ENCODE measurements around the gene ACTN1.

Gene ACTN1

GRCh38 chr14:68968721-68969120, 10.4 kb downstream of the ACTN1 start:
- Histone ChIP-seq H3K9ac (ENCODE audit: low read depth, low read length) (no peak overlapping the region), H3K36me3 (ENCODE audit: insufficient read depth, low read length) (peaks cover 15% of the 10 kb centered on the region), H3K4me1 (ENCODE audit: insufficient read depth, low read length) (peaks cover 51% of the 10 kb centered on the region), H3K9me3 (ENCODE audit: control insufficient read depth, insufficient read depth, low read length) (no peaks in the 10 kb centered on the region)

- Histone ChIP-seq H3K4me1 (ENCODE audit: insufficient read depth, low read length) (peaks cover 55% of the 10 kb centered on the region), H3K9ac (ENCODE audit: low read depth, low read length) (no peak overlapping the region), H3K9me3 (ENCODE audit: control insufficient read depth, insufficient read depth, low read length) (no peaks in the 10 kb centered on the region), H3K36me3 (ENCODE audit: insufficient read depth, low read length) (peaks cover 15% of the 10 kb centered on the region)
Measured at GRCh38 chr14:68968051-68968450, 11.1 kb downstream of the ACTN1 start.

GRCh38 chr14:68967459-68967940, 11.6 kb downstream of the ACTN1 start:
- peaks cover 59% of the 10 kb centered on the region for H3K4me1 ChIP-seq (ENCODE audit: insufficient read depth, low read length)
- peaks cover 13% of the 10 kb centered on the region for H3K36me3 ChIP-seq (ENCODE audit: insufficient read depth, low read length)
- H3K9me3 ChIP-seq (ENCODE audit: control insufficient read depth, insufficient read depth, low read length): no peaks in the 10 kb centered on the region
- no peak overlapping the region for H3K9ac ChIP-seq (ENCODE audit: low read depth, low read length)

- H3K36me3 ChIP-seq (ENCODE audit: insufficient read depth, low read length): peaks cover 10% of the 10 kb centered on the region
- no peaks in the 10 kb centered on the region for H3K9me3 ChIP-seq (ENCODE audit: control insufficient read depth, insufficient read depth, low read length)
- H3K4me1 ChIP-seq (ENCODE audit: insufficient read depth, low read length): peaks cover 65% of the 10 kb centered on the region
- no peak overlapping the region for H3K9ac ChIP-seq (ENCODE audit: low read depth, low read length)
Measured at GRCh38 chr14:68966872-68967301, 12.2 kb downstream of the ACTN1 start.

DNA sequence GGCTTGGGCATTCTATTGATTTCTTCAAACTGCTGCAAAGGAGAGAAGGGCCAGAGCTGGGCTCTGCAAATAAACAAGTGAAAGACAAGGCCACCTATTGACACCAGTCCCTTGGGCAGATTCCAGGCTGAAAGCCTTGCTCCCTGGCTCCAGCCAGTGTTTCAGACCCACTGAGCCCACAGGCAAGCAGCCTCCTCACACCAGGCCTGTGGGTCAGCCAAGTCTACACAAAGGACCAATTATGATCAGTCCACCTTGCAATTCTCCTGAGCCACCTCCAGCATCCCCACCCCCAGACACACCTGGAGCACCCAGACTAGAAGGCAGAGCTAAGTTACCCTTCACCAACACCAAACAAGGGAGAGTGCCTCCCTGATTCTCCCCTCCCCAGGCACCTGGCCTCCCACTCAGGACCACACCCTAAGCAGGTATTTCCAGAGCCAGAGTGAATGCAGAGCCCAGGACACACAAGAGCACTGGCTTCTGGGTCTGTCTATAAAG, 13.8 kb downstream of the ACTN1 start:
- Histone ChIP-seq H3K9me3 (ENCODE audit: control insufficient read depth, insufficient read depth, low read length) (no peaks in the 10 kb centered on the region), H3K4me1 (ENCODE audit: insufficient read depth, low read length) (peaks cover 50% of the 10 kb centered on the region), H3K36me3 (ENCODE audit: insufficient read depth, low read length) (peaks cover 10% of the 10 kb centered on the region), H3K9ac (ENCODE audit: low read depth, low read length) (no peak overlapping the region)

- H3K4me1 ChIP-seq (ENCODE audit: insufficient read depth, low read length): peaks cover 42% of the 10 kb centered on the region
- H3K9ac ChIP-seq (ENCODE audit: low read depth, low read length): no peak overlapping the region
- H3K36me3 ChIP-seq (ENCODE audit: insufficient read depth, low read length): peaks cover 10% of the 10 kb centered on the region
- H3K9me3 ChIP-seq (ENCODE audit: control insufficient read depth, insufficient read depth, low read length): no peaks in the 10 kb centered on the region
Measured at GRCh38 chr14:68964300-68965093, 14.6 kb downstream of the ACTN1 start.

DNA sequence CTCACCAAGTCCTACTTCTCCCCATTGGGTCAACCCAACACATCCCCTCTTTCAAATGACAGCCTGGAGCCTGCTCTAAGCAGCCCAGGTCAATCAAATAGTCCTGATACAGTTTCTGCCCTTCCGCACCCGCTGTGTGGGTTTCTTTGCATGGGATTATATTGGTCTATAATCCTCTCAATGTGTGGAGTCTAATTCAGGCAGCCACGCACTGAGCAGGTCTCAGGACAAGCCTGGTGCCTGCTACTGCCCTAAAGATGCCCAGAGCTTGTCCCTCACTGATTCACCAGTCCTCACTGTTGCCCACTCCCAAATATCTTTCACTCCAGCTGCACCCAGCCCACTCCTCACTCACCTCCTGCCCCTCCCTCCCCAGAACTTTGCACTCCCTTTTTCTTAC, 16.4 kb downstream of the ACTN1 start:
- Histone ChIP-seq H3K36me3 (ENCODE audit: insufficient read depth, low read length) (peaks cover 10% of the 10 kb centered on the region), H3K9me3 (ENCODE audit: control insufficient read depth, insufficient read depth, low read length) (no peaks in the 10 kb centered on the region), H3K4me1 (ENCODE audit: insufficient read depth, low read length) (peaks cover 37% of the 10 kb centered on the region), H3K9ac (ENCODE audit: low read depth, low read length) (no peak overlapping the region)

DNA sequence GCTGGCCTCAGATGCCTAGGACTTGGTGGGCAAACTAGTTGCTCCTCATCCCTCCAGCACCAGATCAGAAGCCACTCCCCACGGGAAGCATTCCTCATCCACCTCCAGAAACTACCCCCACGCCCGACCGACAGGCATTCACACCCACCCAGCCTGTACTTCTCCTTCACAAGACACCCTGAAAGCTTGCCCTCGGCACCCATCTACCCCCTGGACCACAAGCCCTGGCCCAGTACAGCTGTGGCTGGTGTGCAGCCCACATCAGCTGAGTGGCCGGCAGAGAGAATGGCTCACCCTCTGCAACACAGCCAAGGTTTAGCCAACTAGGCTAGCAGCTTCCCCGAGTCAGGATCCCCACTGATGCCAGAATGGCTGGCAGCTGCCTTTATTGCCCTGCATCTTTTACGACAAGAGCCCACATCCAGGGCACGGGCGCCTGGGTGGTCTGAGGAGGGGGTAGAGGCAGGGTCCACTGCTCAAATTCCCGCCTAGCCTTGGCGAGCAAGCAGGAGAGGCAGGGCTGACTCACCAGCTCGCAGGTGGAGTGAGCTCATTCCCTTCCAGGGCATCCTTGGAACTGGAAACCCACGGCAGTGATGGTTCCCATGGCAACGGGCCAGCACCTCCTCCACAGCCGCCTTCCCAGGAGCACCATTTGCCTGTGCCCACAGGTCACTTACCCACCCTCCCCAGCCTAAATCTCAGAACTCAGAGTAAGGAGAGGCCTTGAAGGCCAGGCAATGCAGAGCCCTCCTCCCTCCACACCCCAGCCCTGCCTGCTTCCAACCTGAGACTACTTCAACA, 17.1 kb downstream of the ACTN1 start:
- Histone ChIP-seq H3K9ac (ENCODE audit: low read depth, low read length) (no peak overlapping the region), H3K4me1 (ENCODE audit: insufficient read depth, low read length) (peaks cover 32% of the 10 kb centered on the region), H3K9me3 (ENCODE audit: control insufficient read depth, insufficient read depth, low read length) (no peaks in the 10 kb centered on the region), H3K36me3 (ENCODE audit: insufficient read depth, low read length) (peaks cover 5% of the 10 kb centered on the region)

DNA sequence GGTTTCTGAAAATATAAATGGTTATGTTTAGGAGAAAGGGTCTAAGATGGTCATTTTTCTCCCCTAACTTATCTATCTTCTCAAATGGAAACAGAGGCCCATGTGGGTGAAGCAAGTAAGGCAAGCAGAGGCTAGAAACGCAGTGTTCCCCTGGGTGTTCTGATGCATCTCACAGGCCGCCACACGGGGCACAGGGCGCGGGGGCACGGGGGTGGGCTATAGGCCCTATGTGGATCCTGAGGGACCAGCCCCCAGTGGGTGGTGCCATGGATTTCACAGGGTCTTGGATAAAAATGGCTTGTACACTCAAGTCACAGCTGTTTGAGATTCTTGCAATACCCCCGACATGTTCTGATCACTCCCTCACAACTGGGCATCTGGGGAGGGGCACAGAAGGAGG, 17.7 kb downstream of the ACTN1 start:
- H3K9me3 ChIP-seq (ENCODE audit: control insufficient read depth, insufficient read depth, low read length): no peaks in the 10 kb centered on the region
- H3K4me1 ChIP-seq (ENCODE audit: insufficient read depth, low read length): peaks cover 31% of the 10 kb centered on the region
- H3K36me3 ChIP-seq (ENCODE audit: insufficient read depth, low read length): peaks cover 5% of the 10 kb centered on the region
- H3K9ac ChIP-seq (ENCODE audit: low read depth, low read length): no peak overlapping the region

DNA sequence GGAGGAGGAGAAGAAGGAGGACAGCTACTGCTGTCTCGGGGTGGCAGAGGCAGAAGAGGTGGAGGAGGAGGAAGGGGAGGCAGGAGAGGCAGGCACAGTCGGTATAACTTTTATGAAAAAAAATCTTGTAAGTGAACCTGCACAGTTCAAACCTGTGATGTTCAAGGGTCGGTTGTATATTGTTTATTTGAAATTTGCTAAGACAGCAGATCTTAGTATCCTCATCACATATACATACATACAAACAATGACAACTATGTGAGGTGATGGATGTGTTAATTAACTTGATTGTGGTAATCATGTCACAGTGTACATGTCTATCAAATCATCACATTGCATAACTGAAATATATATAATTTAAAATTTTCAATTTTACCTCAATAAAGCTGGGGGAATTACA, 19.0 kb downstream of the ACTN1 start:
- Histone ChIP-seq H3K9me3 (ENCODE audit: control insufficient read depth, insufficient read depth, low read length) (no peaks in the 10 kb centered on the region), H3K36me3 (ENCODE audit: insufficient read depth, low read length) (peaks cover 3% of the 10 kb centered on the region; the same call in 1 of the 2 replicates), H3K9ac (ENCODE audit: low read depth, low read length) (no peak overlapping the region), H3K4me1 (ENCODE audit: insufficient read depth, low read length) (peaks cover 36% of the 10 kb centered on the region)

DNA sequence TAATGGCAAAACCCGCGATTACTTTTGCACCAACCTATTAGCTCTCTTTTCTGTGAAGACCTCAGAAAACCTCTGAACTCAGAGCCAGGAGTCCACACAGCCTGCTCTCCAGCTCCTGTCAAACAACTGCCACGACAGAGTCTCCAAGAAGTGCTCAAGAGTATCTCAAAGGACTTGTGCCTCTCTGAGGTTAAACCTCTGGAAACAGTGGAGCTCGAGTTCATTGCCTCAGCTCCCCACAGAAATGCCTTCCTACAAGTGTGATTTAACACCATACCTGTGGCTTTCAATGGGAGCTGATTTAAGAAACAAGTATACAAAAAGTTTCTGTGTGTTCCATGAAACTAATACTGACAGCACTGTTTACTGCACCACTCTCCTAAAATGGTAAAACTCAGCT, 20.1 kb downstream of the ACTN1 start:
- H3K9ac ChIP-seq (ENCODE audit: low read depth, low read length): no peak overlapping the region
- H3K9me3 ChIP-seq (ENCODE audit: control insufficient read depth, insufficient read depth, low read length): no peaks in the 10 kb centered on the region
- no peaks in the 10 kb centered on the region; the same call in 1 of the 2 replicates for H3K36me3 ChIP-seq (ENCODE audit: insufficient read depth, low read length)
- H3K4me1 ChIP-seq (ENCODE audit: insufficient read depth, low read length): peaks cover 35% of the 10 kb centered on the region

- Histone ChIP-seq H3K9ac (ENCODE audit: low read depth, low read length) (no peak overlapping the region), H3K4me1 (ENCODE audit: insufficient read depth, low read length) (peaks cover 33% of the 10 kb centered on the region), H3K9me3 (ENCODE audit: control insufficient read depth, insufficient read depth, low read length) (no peaks in the 10 kb centered on the region), H3K36me3 (ENCODE audit: insufficient read depth, low read length) (no peaks in the 10 kb centered on the region; the same call in 1 of the 2 replicates)
Measured at GRCh38 chr14:68958553-68958952, 20.5 kb downstream of the ACTN1 start.

GRCh38 chr14:68957775-68958174, 21.3 kb downstream of the ACTN1 start:
- Histone ChIP-seq H3K9me3 (ENCODE audit: control insufficient read depth, insufficient read depth, low read length) (no peaks in the 10 kb centered on the region), H3K36me3 (ENCODE audit: insufficient read depth, low read length) (no peaks in the 10 kb centered on the region; the same call in 1 of the 2 replicates), H3K9ac (ENCODE audit: low read depth, low read length) (no peak overlapping the region), H3K4me1 (ENCODE audit: insufficient read depth, low read length) (peaks cover 30% of the 10 kb centered on the region)

- no peak overlapping the region for H3K9ac ChIP-seq (ENCODE audit: low read depth, low read length)
- peaks cover 31% of the 10 kb centered on the region for H3K4me1 ChIP-seq (ENCODE audit: insufficient read depth, low read length)
- no peaks in the 10 kb centered on the region; the same call in none of the 2 replicates for H3K36me3 ChIP-seq (ENCODE audit: insufficient read depth, low read length)
- no peaks in the 10 kb centered on the region for H3K9me3 ChIP-seq (ENCODE audit: control insufficient read depth, insufficient read depth, low read length)
Measured at GRCh38 chr14:68956724-68957123, 22.4 kb downstream of the ACTN1 start.
